SIG-M5 treated with dmso at 0.1 percent for 504 hours (cell line): Measurements from ENCODE around the gene BRD7.

Experiments used
- DNase-seq: peaks from one replicate; lab custom pipeline; 2025; ENCODE audit not compliant: unreplicated experiment; lab: John Stamatoyannopoulos, UW

Gene BRD7

GRCh38 chr16:50324345-50324744 lies 44.4 kb downstream of the BRD7 start:
- no peak for DNase-seq

DNA sequence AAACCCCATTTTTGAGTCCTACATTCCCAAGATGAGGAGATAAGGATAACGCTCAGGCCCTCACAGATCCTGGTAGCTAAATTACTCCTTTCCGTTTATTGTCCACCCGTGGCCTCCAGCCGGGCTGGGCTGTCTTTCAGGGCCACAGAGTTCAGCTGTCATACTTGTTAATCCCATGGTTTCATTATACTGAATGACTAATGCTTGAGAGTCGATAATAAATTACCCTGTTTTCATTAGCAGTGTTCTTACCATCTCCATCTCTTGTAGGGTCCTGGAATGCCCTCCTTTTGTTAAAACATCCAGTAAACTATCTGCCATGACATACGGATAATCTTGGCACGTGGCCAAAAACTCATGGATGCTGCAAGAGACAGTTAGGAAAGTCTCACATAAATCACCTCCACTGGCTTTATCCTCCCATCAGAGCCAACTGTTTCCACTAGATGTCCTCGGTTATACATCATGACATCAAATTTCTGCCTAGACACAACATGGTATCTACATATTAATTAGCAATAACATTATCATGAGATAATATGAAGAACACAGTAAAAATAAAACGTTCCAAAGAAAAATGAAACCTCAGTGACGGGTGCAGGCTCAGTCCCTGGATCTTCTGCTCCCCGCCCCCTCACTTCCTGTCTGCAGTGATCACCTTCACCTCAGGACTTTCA lies 45.3 kb downstream of the BRD7 start:
- no peak for DNase-seq

GRCh38 chr16:50322333-50322732 lies 46.5 kb downstream of the BRD7 start:
- no peak for DNase-seq

DNA sequence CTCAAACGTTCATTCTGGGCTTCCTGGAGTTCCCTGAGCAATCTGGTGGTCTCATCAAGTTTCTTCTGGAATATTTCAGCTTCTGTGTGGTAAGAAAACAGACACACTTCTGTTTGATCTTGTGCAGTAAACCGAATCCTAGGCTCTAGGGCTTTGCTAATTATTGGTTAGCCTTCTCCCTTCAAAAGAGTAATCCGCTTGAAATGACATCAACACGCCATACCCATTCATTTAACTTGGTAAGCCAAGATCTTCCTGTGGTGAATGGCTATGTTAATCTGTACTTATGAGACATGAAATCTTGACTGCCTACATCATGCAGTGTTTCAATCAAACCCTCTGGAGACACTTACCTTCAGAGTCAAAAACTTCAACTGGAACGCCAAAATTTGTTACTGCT lies 48.5 kb downstream of the BRD7 start:
- no peak for DNase-seq

DNA sequence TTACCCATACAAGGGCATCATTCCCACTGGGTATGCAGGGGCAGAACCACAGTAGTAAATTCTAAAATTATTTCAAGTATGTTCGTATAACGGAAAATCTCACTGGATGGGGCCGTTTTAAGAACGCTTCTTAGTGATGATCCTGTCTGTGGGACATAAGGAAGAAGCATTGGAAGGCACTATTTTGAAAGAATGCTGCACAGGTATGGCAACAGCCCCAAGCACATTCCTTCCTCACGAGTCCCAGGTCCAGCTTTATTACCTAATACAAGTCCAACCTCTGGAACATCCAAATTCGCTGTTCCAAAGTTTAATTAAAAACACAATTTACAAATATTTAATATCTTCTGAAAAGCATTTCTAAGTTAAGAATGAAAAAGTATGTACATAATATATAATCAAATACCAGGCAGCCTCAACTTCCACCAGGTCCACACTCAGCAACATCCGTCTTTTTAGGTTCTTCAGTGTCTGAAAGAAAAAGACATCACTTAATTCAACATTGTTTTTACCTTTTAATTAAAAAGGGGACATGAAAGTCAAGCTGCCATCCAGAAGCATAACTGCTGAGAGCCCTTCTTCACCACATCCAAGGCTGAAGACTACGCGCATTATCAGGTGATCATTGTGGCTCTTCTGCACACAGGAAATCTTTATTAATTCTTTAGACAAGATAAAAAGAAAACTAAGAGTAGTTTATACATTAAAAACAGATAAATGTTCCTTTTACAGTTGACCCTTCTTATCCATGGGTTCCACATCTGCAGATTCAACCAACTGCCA lies 49.8 kb downstream of the BRD7 start:
- DNase-seq, result no peak

DNA sequence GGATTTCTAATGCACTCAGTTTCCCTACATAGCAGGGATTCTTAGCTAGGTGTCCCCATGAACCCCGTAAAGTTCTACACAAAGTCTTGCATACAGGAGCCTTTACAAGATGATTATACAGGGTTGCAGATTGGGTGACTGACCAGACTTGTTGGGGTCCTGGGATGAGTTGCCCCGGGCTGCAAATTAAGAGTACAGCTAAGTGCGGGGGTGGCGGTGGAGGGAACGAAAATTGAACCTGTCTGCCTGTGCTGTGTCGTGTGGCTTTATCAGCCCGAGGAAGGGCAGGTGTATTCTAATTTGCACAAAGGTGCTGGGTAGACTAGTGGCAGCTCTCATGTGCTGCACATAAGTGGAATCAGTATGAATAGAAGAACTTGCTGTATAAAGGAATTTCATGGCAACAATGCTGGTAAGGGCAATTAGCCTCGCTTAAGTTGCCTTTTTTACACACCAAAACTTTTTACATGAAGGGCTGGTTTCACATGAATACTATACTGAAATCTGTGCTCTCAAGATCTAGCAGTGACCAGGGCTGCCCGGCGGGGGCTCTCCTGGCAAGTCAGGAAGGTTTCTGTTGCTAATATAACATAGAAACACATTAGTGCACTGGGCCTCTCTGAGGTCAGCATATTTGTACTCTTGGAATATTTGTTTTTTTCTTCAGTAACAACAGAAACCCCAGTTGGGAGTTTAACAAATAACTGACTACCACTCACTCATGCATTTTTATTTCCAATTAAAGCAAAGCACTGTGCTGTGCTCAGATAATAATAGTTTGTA lies 51.7 kb downstream of the BRD7 start:
- DNase-seq, result no peak

GRCh38 chr16:50316102-50316847 lies 52.5 kb downstream of the BRD7 start:
- DNase-seq, result no peak

DNA sequence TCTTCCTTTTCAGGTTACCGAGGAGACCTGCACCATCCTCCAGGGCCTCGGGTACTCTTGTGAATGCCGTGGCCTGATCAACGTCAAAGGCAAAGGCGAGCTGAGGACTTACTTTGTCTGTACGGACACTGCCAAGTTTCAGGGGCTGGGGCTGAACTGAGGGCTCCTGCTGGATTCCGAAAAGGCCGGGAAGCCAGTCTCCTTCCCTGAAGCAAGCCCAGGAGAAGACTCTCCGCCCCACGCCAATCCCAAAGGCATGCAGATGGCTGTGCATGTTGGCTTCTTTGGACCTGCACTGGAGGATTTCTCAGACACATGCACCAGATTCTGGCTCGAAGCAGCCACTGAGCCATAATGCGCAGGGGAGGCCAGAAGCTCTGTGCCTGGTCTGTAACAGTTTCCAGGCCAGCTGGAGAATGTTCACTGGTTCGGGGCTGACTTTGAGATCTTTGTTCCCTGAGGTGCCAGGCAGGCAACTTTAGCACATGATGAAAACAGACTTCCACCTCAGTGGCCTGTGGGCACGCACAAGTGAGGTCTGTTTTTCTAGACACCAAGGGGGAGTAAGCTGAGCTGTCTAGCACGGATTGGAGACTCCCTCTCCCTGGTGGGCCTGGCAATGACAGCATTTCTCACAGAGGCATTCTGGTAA lies 53.3 kb downstream of the BRD7 start:
- DNase-seq, result no peak

- no peak for DNase-seq
Observed at GRCh38 chr16:50314665-50315064, 54.1 kb downstream of the BRD7 start.

GRCh38 chr16:50313596-50314478 lies 55.0 kb downstream of the BRD7 start:
- DNase-seq, result no peak

DNA sequence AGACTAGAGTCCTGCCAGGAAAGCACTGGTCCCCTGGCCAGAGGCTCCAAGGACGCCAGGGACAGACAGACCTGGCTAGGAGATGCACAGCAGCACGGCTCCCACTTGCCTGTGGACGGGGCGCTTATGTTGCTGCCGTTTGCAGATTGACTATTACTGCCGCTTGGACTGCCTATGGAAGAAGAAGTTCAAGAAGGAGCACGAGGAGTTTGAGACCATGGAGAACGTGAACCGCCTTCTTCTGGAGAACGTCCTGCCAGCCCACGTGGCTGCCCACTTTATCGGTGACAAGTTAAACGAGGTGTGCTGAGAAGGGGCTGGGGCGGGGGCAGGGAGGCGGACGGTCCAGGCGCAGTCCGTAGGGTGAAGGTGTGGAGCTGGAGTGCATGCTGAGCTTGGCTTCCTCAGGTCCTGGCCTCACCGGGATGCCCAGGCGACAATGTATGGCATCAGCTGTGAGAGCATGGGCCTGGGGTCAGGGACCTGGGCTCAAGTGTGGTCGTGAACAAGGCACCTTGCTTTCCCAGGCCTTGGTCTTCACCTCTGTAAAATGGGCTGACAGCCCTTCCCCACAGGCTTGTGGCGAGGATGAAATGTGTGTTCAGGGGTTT lies 56.8 kb downstream of the BRD7 start:
- DNase-seq, result no peak

DNA sequence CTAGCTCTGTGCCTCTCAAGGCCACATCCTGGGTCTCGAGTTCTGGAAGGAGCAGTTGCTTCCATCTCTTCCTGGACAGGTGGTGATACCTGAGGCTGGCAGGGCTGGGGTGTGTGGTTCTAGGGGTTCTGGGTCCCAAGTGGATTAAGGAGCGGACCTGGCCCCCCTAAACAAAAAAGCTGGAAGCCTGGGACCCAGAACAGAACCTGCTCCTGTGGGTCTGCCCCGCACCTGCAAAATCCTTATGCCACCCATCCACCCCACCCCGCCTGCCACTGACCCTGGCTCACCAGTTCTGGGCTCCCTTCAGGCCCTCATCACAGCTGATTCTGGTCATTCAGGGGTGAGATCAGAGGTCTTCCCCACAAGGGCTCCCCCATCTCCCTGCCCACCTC lies 57.7 kb downstream of the BRD7 start:
- no peak for DNase-seq

DNA sequence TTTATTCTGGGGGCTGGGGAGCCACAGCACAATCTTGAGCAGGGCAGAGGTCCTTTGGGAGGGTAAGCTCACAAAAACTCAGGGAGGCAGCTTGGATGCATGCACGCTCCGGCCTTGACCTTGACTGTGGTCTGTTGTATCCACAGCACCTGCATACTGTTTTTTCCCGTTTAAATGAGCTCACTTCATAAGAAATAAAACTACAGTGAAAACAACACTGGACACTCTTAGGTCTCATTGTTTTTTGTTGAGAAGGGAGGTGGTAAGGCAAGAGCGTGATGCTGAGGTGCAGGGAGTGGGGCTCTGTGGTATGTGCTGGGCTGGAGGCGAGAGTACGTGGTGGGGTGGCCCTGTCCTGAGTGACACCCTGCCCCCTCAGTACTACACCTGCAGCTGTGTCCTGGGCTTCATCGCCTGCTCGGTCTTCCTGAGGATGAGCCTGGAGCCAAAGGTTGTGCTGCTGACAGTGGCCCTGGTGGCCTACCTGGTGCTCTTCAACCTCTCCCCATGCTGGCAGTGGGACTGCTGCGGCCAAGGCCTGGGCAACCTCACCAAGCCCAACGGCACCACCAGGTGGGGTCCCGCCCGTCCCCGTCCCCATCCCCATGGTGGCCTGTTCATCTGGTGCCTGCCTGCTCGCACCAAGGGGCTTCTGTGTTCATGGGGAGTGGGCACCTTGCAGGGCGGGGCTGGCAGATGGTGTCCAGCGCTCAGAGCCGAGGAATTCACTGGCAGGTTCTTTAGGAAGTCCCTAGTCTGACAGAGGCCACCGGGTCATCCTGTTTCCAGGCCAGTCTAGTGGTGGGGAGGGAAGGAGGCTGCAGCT lies 58.3 kb downstream of the BRD7 start:
- no peak for DNase-seq

DNA sequence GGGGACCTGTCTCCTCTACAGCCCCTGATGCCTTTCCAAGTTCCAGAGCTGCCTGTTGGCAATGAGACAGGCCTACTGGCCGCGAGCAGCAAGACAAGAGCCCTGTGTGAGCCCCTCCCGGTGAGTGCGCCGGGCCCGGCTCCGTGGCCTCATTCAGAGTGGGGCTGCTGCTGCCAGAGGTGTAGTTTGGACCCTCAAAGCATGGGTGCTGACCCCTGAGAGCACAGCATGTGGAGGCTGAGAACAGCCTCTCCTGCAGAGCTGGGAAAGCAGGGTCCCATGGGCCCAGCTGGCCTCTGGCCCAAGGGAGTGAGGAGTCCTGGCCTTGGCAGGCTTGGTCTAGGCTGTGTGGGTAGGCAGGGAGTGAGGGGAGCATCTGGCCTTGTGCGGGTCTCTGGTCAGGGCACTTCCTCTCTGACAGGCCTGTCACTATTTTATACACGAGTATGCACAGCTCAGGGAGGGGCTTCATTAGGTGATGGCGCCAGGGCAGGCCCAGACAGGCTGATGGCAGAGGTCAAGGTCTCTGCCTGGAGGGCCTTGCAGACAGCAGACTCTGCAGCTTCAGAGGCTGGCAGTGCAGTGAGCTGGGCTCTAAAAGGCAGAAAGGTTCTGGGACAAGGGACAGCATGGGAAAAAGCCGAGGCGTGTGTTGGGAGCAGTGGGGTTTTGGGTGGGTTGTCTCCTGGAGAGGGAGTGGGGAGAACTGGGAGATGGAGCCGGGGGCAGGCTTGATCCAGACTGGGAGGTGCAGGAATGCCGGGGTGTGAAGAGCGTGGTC lies 59.1 kb downstream of the BRD7 start:
- no peak for DNase-seq

DNA sequence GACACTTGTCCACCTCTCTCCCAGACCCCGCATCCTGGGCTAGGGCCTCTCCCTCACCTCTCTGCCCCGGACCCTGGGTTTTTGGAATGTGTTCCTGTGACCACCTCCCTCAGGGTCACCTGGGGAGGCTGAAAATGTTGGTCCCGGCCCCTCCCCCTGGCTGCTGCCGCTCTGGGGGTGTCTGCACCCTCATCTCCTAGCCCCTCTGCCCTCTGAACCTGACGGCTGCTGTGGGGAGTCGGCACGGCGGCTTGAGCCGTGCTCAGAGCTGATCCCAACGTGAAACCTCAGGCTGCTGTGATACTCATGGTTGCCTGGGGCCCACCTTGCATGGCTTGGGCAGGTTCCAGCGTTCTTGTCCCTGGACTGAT lies 59.6 kb downstream of the BRD7 start:
- no peak for DNase-seq

- no peak for DNase-seq
Observed at GRCh38 chr16:50308237-50308965, 60.4 kb downstream of the BRD7 start.

DNA sequence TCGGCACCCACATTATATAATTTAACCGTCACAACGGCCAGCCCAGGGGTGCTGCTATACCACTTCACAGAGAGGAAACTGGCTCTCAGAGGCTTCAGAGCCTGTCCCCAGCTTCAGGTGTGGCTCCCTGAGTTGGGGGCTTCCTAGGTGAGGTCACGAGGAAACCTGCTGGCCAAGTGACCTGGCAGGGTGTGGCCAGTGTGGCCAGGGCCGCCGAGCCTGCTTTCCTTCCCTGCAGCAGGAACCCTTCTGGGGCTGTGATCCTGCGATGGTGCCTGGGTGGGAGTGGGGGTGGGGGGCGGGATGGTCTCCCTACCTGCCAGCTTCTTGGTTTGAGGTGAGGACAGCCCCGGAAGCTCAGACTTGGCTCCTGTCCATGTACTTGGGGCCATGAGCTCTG lies 62.5 kb downstream of the BRD7 start:
- DNase-seq, result no peak
